ENCODE results near the gene THRB. TPM values are rescaled to one million over a fixed set of nuclear protein-coding genes. Genes with fewer than 3 reads are reported as not detected.
"Not testable (repeated sequence)": the region's sequence is repeated elsewhere in the genome, so short reads cannot be mapped to it uniquely, and the experiment has no call there.

THRB gene
- total and polyA plus RNA-seq, 4 experiments from 2014 or later, result 0.03 TPM; not detected in 3

- no peaks in the 10 kb centered on the region for H3K27me3 ChIP-seq (ENCODE audit: insufficient read depth, low read length)
- H3K4me1 Mint-ChIP-seq, result no peaks in the 10 kb centered on the region
- H3K4me1 ChIP-seq (ENCODE audit: insufficient read depth, low read length), result no peaks in the 10 kb centered on the region
- H3K4me3 ChIP-seq (ENCODE audit: low read length in 2 of 2), result no peak overlapping the region
- no peak overlapping the region for H3K4me3 Mint-ChIP-seq
- intact Hi-C loops (cut with micrococcal nuclease), result no loop called here
- H3K27me3 Mint-ChIP-seq, result no peaks in the 10 kb centered on the region
- DNase-seq, result no peak
- POLR2A ChIA-PET (ENCODE audit: partially characterized antibody), result no interaction called here
- peaks cover 0 to 6% (median 1%) of the 10 kb centered on the region in 8 donors for H3K9me3 Mint-ChIP-seq
- CTCF ChIA-PET (ENCODE audit: partially characterized antibody), result no interaction called here
- H3K36me3 ChIP-seq (ENCODE audit: insufficient read depth, low read length), result no peaks in the 10 kb centered on the region
- peak overlapping the region in 1 of 7 donors; percentile 21 for H3K27ac Mint-ChIP-seq
- no peaks in the 10 kb centered on the region for H3K36me3 Mint-ChIP-seq
- no peaks in the 10 kb centered on the region for H3K9me3 ChIP-seq (ENCODE audit: control insufficient read depth in 1 of 2, low read length in 2 of 2)
- no peak overlapping the region for H3K27ac ChIP-seq (ENCODE audit: low read depth, low read length)
These were observed 61.7 kb downstream of the THRB start for GRCh38 chr3:24432989-24433388.

GRCh38 chr3:24428481-24428880, 66.2 kb downstream of the THRB start:
- intact Hi-C loops (cut with micrococcal nuclease), result no loop called here
- no peaks in the 10 kb centered on the region for H3K36me3 Mint-ChIP-seq
- H3K9me3 Mint-ChIP-seq, result peaks cover 0 to 5% (median 1%) of the 10 kb centered on the region in 8 donors
- H3K27ac ChIP-seq (ENCODE audit: low read depth, low read length), result no peak overlapping the region
- H3K4me1 ChIP-seq (ENCODE audit: insufficient read depth, low read length), result no peaks in the 10 kb centered on the region
- no peaks in the 10 kb centered on the region for H3K36me3 ChIP-seq (ENCODE audit: insufficient read depth, low read length)
- no peaks in the 10 kb centered on the region for H3K9me3 ChIP-seq (ENCODE audit: control insufficient read depth in 1 of 2, low read length in 2 of 2)
- POLR2A ChIA-PET (ENCODE audit: partially characterized antibody), result no interaction called here
- CTCF ChIA-PET (ENCODE audit: partially characterized antibody), result interaction anchor here (1.2 kb wide), 1 partner anchor 9 kb away, joined by 3 read pairs; no protein-coding TSS in a partner anchor
- H3K4me3 Mint-ChIP-seq, result no peak overlapping the region
- H3K4me1 Mint-ChIP-seq, result no peaks in the 10 kb centered on the region
- no peak for DNase-seq
- H3K4me3 ChIP-seq (ENCODE audit: low read length in 2 of 2), result no peak overlapping the region
- no peak overlapping the region for H3K27ac Mint-ChIP-seq
- H3K27me3 ChIP-seq (ENCODE audit: insufficient read depth, low read length), result no peaks in the 10 kb centered on the region
- no peaks in the 10 kb centered on the region for H3K27me3 Mint-ChIP-seq

DNA sequence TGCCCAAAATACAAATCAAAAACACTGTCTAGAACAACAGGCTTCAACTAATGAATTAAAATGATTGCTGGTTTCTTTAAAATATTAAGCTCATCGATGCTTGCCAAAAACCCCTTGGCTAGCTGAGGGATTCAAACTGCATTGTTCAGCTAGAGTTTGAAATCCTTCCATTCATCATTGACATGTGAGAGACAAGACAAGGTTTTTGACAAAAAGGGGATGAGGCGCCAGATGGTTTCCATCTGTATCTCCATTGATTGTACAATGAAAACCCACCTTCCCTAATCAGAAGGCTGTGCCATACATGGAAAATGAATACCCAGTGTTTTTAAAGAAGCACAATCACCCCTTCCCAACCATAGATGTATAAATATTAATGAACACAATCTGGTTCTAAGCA, 67.8 kb downstream of the THRB start:
- Mint-ChIP-seq H3K27me3 (no peaks in the 10 kb centered on the region), H3K27ac (no peak overlapping the region), H3K4me3 (no peak overlapping the region), H3K9me3 (peaks cover 0 to 3% (median 0%) of the 10 kb centered on the region in 8 donors), H3K4me1 (no peaks in the 10 kb centered on the region), H3K36me3 (no peaks in the 10 kb centered on the region)
- Histone ChIP-seq H3K27me3 (ENCODE audit: insufficient read depth, low read length) (no peaks in the 10 kb centered on the region), H3K4me1 (ENCODE audit: insufficient read depth, low read length) (no peaks in the 10 kb centered on the region), H3K4me3 (ENCODE audit: low read length in 2 of 2) (no peak overlapping the region), H3K36me3 (ENCODE audit: insufficient read depth, low read length) (no peaks in the 10 kb centered on the region), H3K9me3 (ENCODE audit: control insufficient read depth in 1 of 2, low read length in 2 of 2) (no peaks in the 10 kb centered on the region), H3K27ac (ENCODE audit: low read depth, low read length) (no peak overlapping the region)
- intact Hi-C loops (cut with micrococcal nuclease), result no loop called here
- no peak for DNase-seq
- ChIA-PET POLR2A (ENCODE audit: partially characterized antibody) (no interaction called here), CTCF (ENCODE audit: partially characterized antibody) (no interaction called here)

- H3K9me3 Mint-ChIP-seq; H3K36me3 ChIP-seq (ENCODE audit: insufficient read depth, low read length); H3K27me3 Mint-ChIP-seq; H3K4me3 Mint-ChIP-seq; H3K4me1 Mint-ChIP-seq; intact Hi-C loops (cut with micrococcal nuclease); H3K36me3 Mint-ChIP-seq; H3K9me3 ChIP-seq (ENCODE audit: control insufficient read depth in 1 of 2, low read length in 2 of 2); H3K27ac ChIP-seq (ENCODE audit: low read depth, low read length); DNase-seq; H3K4me3 ChIP-seq (ENCODE audit: low read length in 2 of 2); CTCF ChIA-PET (ENCODE audit: partially characterized antibody); H3K27ac Mint-ChIP-seq; POLR2A ChIA-PET (ENCODE audit: partially characterized antibody); H3K27me3 ChIP-seq (ENCODE audit: insufficient read depth, low read length); H3K4me1 ChIP-seq (ENCODE audit: insufficient read depth, low read length): not testable (repeated sequence)
These were observed 73.8 kb downstream of the THRB start for GRCh38 chr3:24420829-24421228.

DNA sequence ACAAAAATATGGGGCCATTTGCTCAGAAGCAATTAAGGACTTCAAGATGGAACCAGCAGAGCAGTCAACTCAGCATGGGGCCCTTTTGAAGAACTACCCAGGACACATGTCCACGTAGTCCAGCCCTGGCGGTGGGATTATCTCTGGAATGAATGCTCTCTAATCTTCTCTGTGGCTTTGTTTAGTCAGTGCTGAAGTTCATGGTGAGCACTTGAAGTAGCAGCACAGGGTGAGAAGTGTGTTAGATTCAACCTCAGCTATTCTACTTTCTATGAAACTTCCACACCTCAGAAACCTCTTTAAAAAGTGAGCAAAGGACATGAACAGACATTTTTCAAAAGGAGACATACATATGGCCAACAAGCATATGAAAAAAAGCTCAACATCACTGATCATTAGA, 74.4 kb downstream of the THRB start:
- intact Hi-C loops (cut with micrococcal nuclease), result no loop called here
- Histone ChIP-seq H3K4me3 (ENCODE audit: low read length in 2 of 2) (no peak overlapping the region), H3K9me3 (ENCODE audit: control insufficient read depth in 1 of 2, low read length in 2 of 2) (no peaks in the 10 kb centered on the region), H3K4me1 (ENCODE audit: insufficient read depth, low read length) (no peaks in the 10 kb centered on the region), H3K27me3 (ENCODE audit: insufficient read depth, low read length) (no peaks in the 10 kb centered on the region), H3K27ac (ENCODE audit: low read depth, low read length) (no peak overlapping the region), H3K36me3 (ENCODE audit: insufficient read depth, low read length) (no peaks in the 10 kb centered on the region)
- POLR2A ChIA-PET (ENCODE audit: partially characterized antibody), result no interaction called here
- no peaks in the 10 kb centered on the region for H3K4me1 Mint-ChIP-seq
- no peak overlapping the region for H3K4me3 Mint-ChIP-seq
- H3K27ac Mint-ChIP-seq, result no peak overlapping the region
- peaks cover 0 to 2% (median 0%) of the 10 kb centered on the region in 8 donors for H3K9me3 Mint-ChIP-seq
- H3K36me3 Mint-ChIP-seq, result no peaks in the 10 kb centered on the region
- H3K27me3 Mint-ChIP-seq, result no peaks in the 10 kb centered on the region
- CTCF ChIA-PET (ENCODE audit: partially characterized antibody), result no interaction called here
- DNase-seq, result no peak

DNA sequence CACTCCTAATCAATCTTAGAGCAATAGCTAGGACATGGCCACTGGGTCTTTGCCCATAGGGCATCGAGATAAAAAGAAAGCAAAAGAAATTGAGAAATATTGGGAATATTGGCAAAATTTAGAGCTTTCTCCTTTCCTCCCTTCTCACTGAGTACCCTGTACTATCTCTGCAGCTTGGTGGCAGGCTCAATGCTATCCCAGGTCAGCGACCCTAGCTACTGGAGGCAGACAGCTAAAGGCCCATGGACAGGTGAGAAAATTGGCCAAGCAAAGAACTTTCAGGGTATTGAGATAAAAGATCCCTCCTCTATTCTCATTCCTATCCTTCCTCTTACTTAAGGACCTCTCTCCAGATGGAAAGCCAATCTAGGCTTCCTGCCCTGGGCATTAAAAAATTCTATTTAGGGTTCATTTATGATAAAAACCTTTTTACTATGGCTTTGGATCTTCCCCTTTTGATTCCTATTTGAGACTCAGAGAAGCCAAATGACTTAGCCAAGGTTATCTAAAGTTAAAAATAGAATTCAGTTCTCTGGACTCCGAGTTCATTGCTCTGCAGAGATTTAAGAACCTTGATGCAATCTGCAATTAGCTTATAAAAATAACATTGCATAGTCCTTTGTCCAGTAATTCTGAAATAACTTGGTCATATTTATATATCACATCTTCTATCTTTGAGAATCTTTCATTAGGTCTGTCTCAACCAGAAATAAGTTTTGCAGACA, 75.4 kb downstream of the THRB start:
- no peak overlapping the region for H3K4me3 Mint-ChIP-seq
- H3K9me3 Mint-ChIP-seq, result peaks cover 0 to 2% (median 0%) of the 10 kb centered on the region in 8 donors
- ChIA-PET POLR2A (ENCODE audit: partially characterized antibody) (no interaction called here), CTCF (ENCODE audit: partially characterized antibody) (interaction anchor here (0.6 kb wide), 1 partner anchor 10 kb away, joined by 3 read pairs; no protein-coding TSS in a partner anchor)
- intact Hi-C loops (cut with micrococcal nuclease), result no loop called here
- no peak for DNase-seq
- H3K4me3 ChIP-seq (ENCODE audit: low read length in 2 of 2), result no peak overlapping the region
- no peak overlapping the region for H3K27ac ChIP-seq (ENCODE audit: low read depth, low read length)
- no peaks in the 10 kb centered on the region for H3K4me1 ChIP-seq (ENCODE audit: insufficient read depth, low read length)
- no peak overlapping the region for H3K27ac Mint-ChIP-seq
- H3K36me3 Mint-ChIP-seq, result no peaks in the 10 kb centered on the region
- no peaks in the 10 kb centered on the region for H3K36me3 ChIP-seq (ENCODE audit: insufficient read depth, low read length)
- H3K27me3 ChIP-seq (ENCODE audit: insufficient read depth, low read length), result no peaks in the 10 kb centered on the region
- no peaks in the 10 kb centered on the region for H3K27me3 Mint-ChIP-seq
- no peaks in the 10 kb centered on the region for H3K9me3 ChIP-seq (ENCODE audit: control insufficient read depth in 1 of 2, low read length in 2 of 2)
- H3K4me1 Mint-ChIP-seq, result no peaks in the 10 kb centered on the region

DNA sequence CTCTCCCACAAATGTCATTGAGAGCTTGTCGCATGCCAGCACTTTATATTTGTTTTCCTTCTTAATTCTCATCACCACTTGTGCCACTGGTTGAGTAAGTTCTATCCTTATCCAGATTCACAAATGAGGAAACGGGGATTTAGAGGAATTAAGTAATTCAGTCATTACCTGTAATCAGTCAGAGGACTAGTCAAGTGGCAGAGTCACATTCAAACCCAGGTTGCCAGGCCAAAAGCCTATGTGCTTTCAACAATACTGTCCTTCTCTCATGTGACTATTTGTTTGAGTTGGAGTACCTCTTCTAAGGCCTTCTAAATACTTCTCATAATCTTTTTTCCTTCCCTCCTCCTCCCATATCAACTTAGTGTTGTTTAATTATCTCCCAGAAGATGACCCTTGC, 76.9 kb downstream of the THRB start:
- Mint-ChIP-seq H3K9me3 (peaks cover 0 to 4% (median under 1%) of the 10 kb centered on the region in 8 donors), H3K4me3 (no peak overlapping the region), H3K4me1 (no peaks in the 10 kb centered on the region), H3K27ac (no peak overlapping the region), H3K27me3 (no peaks in the 10 kb centered on the region), H3K36me3 (no peaks in the 10 kb centered on the region)
- Histone ChIP-seq H3K9me3 (ENCODE audit: control insufficient read depth in 1 of 2, low read length in 2 of 2) (no peaks in the 10 kb centered on the region), H3K36me3 (ENCODE audit: insufficient read depth, low read length) (no peaks in the 10 kb centered on the region), H3K27me3 (ENCODE audit: insufficient read depth, low read length) (no peaks in the 10 kb centered on the region), H3K27ac (ENCODE audit: low read depth, low read length) (no peak overlapping the region), H3K4me3 (ENCODE audit: low read length in 2 of 2) (no peak overlapping the region), H3K4me1 (ENCODE audit: insufficient read depth, low read length) (no peaks in the 10 kb centered on the region)
- ChIA-PET CTCF (ENCODE audit: partially characterized antibody) (no interaction called here), POLR2A (ENCODE audit: partially characterized antibody) (no interaction called here)
- intact Hi-C loops (cut with micrococcal nuclease), result no loop called here
- no peak for DNase-seq

Data from CD4-positive, alpha-beta memory T cell (primary cell).